CD4-positive, alpha-beta T cell (primary cell): Measurements from ENCODE around the gene ZCCHC10. TPM values are rescaled to one million over a fixed set of nuclear protein-coding genes. Genes with fewer than 3 reads are reported as not detected.

ENCODE experiments used
- ATAC-seq: fragments of 200-7000 bp; cut with Tn5 transposase; one replicate; pipeline ENCODE4 v1.10.0; 2022; ENCODE audit warnings: mild to moderate bottlenecking; ENCODE audit not compliant: poor library complexity
- CTCF ChIA-PET: fragments of 350-600 bp; sonication (Branson Sonifier 250); formaldehyde crosslinking; loops from one replicate; lab custom pipeline; 2021; ENCODE audit warnings: antibody characterized with exemption, inconsistent platforms; lab: Charles Lee
- POLR2A ChIA-PET: fragments of 350-600 bp; sonication (Branson Sonifier 250); formaldehyde crosslinking; loops from one replicate; lab custom pipeline; 2021; ENCODE audit warnings: antibody characterized with exemption, inconsistent platforms; lab: Charles Lee
- DNase-seq, 14 experiments: peaks; one replicate each; pipeline ENCODE4 v3.0.0-alpha.2; 2013 to 2020; ENCODE audit warnings: mixed read lengths in 2 of 14
- H3K27ac ChIP-seq, 2 donors: one replicate each; pipeline versions ENCODE4 v1.5.1 to v1.7.0; 2013; ENCODE audit warnings: low read length in 2 of 2, low read depth in 1 of 2, mild to moderate bottlenecking in 1 of 2
- H3K27me3 ChIP-seq, 2 experiments: 1 replicate in 1 of 2; 2 replicates in 1 of 2; pipeline versions ENCODE4 v1.6.1 to v1.7.0; 2013; ENCODE audit warnings: low read length in 2 of 2, control low read depth in 1 of 2, mild to moderate bottlenecking in 1 of 2, moderate library complexity in 1 of 2; ENCODE audit not compliant: insufficient read depth in 2 of 2, control insufficient read depth in 1 of 2
- H3K36me3 ChIP-seq: one replicate; pipeline ENCODE4 v1.6.1; 2013; ENCODE audit warnings: low read length, control low read depth; ENCODE audit not compliant: insufficient read depth
- H3K4me1 ChIP-seq: one replicate; pipeline ENCODE4 v1.6.1; 2013; ENCODE audit warnings: low read length, control low read depth; ENCODE audit not compliant: insufficient read depth
- H3K4me3 ChIP-seq: one replicate; pipeline ENCODE4 v1.5.1; 2013; ENCODE audit warnings: mild to moderate bottlenecking, low read length, moderate library complexity
- H3K9me3 ChIP-seq, 2 experiments: 1 replicate in 1 of 2; 2 replicates in 1 of 2; pipeline versions ENCODE4 v1.6.1 to v1.7.0; 2013; ENCODE audit warnings: low read length in 2 of 2, mild to moderate bottlenecking in 2 of 2, control low read depth in 1 of 2, moderate library complexity in 1 of 2; ENCODE audit not compliant: control insufficient read depth in 1 of 2, insufficient read depth in 1 of 2
- H3K27ac Mint-ChIP-seq: one replicate; pipeline ENCODE4 v1.8.0; 2020; ENCODE audit warnings: mixed read lengths
- H3K27me3 Mint-ChIP-seq: one replicate; pipeline ENCODE4 v1.8.0; 2021; ENCODE audit warnings: mixed read lengths
- H3K36me3 Mint-ChIP-seq: one replicate; pipeline ENCODE4 v1.8.0; 2021; ENCODE audit warnings: low read depth, mixed read lengths
- H3K4me1 Mint-ChIP-seq: one replicate; pipeline ENCODE4 v1.8.0; 2021; ENCODE audit warnings: low read depth, mixed read lengths
- H3K4me3 Mint-ChIP-seq: one replicate; pipeline ENCODE4 v1.8.0; 2020; ENCODE audit warnings: mild to moderate bottlenecking, mixed read lengths
- H3K9me3 Mint-ChIP-seq: one replicate; pipeline ENCODE4 v1.8.0; 2020; ENCODE audit warnings: mixed read lengths
- intact Hi-C, 2 experiments: fragments of 100-400 bp; cut with DNase I in 1 of 2; cut with micrococcal nuclease in 1 of 2; formaldehyde crosslinking; loops; one replicate each; pipeline versions ENCODE4 v1.15.1 to v1.9.0; 2023 to 2025; cut with DNase I, micrococcal nuclease
- total RNA-seq, 174 experiments: library from RNA in 2 of 174; stranded (reverse) in 2 of 174; gene quantifications; one replicate each; pipeline ENCODE4 v1.2.3 and lab custom pipeline; 2021 to 2026
- TF ChIP-seq, protein P1 (sequence below): fragments of 200-600 bp; IDR thresholded peaks from one replicate; pipeline ENCODE4 v1.8.0; 2022; ENCODE audit warnings: antibody characterized with exemption, mild to moderate bottlenecking

The ZCCHC10 gene
- total RNA-seq, 2 experiments from 2014 or later, result 17.7 to 20.1 TPM

- POLR2A ChIA-PET, result interaction anchor here (1.2 kb wide), 1 partner anchor 19 kb away, joined by 3 read pairs; the partner anchor contains the start of gene HSPA4
- Mint-ChIP-seq H3K27me3 (peaks cover 23% of the 10 kb centered on the region), H3K4me1 (peaks cover 5% of the 10 kb centered on the region), H3K36me3 (no peaks in the 10 kb centered on the region), H3K9me3 (no peaks in the 10 kb centered on the region), H3K4me3 (no peak overlapping the region), H3K27ac (no peak overlapping the region)
- peaks cover 4% of the 10 kb centered on the region for H3K4me1 ChIP-seq
- intact Hi-C loops, result no loop called here
- TF ChIP-seq, protein P1, sequence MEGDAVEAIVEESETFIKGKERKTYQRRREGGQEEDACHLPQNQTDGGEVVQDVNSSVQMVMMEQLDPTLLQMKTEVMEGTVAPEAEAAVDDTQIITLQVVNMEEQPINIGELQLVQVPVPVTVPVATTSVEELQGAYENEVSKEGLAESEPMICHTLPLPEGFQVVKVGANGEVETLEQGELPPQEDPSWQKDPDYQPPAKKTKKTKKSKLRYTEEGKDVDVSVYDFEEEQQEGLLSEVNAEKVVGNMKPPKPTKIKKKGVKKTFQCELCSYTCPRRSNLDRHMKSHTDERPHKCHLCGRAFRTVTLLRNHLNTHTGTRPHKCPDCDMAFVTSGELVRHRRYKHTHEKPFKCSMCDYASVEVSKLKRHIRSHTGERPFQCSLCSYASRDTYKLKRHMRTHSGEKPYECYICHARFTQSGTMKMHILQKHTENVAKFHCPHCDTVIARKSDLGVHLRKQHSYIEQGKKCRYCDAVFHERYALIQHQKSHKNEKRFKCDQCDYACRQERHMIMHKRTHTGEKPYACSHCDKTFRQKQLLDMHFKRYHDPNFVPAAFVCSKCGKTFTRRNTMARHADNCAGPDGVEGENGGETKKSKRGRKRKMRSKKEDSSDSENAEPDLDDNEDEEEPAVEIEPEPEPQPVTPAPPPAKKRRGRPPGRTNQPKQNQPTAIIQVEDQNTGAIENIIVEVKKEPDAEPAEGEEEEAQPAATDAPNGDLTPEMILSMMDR, result no peak
- ATAC-seq, result no peak
- no peak overlapping the region for H3K4me3 ChIP-seq
- CTCF ChIA-PET, result no interaction called here
- H3K9me3 ChIP-seq, result no peaks in the 10 kb centered on the region
- peaks cover 0 to 3% of the 10 kb centered on the region in 2 experiments for H3K27me3 ChIP-seq
- DNase-seq, result peak in 3 of 14 experiments; percentile 21 to 30 (median 22)
- no peak overlapping the region for H3K27ac ChIP-seq
- no peaks in the 10 kb centered on the region for H3K36me3 ChIP-seq
These were observed 6.7 kb upstream of the ZCCHC10 start for GRCh38 chr5:133032852-133033742.

DNA sequence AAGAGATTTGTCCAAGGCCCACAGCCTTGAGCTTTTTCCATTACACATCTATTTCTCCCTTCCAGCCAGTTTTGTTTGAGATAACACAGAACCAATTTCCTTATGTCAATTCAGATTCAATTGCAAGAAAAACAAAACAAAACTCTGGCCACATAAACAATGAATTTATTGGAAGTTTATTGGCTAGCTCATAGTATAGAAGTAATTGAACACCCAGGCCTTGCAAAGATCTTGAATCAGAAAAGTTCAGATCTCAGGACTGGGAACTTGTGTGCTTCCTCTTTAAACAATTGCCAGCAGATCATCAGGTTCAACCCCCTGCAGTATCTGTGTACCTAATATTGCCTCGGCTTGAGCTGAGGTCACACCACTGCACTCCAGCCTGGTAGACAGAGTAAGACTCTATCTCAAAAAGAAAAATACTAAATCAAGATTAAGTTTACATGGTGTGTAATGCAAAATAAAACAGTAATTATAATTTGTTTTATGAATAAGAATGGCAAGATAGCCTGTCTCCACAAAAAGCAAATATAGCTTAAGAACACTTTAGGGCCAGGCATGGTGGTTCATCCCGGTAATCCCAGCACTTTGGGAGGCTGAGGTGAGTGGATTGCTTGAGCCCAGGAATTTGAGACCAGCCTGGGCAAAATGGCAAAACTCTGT is 4.1 kb upstream of the ZCCHC10 start:
- POLR2A ChIA-PET, result interaction anchor here (2.0 kb wide), 1 partner anchor 21 kb away, joined by 9 read pairs; the partner anchor contains the start of gene HSPA4
- TF ChIP-seq, protein P1, result no peak
- Mint-ChIP-seq H3K27me3 (peaks cover 19% of the 10 kb centered on the region), H3K36me3 (peaks cover 11% of the 10 kb centered on the region), H3K4me3 (no peak overlapping the region), H3K9me3 (no peaks in the 10 kb centered on the region), H3K4me1 (peaks cover 16% of the 10 kb centered on the region), H3K27ac (no peak overlapping the region)
- Histone ChIP-seq H3K36me3 (no peaks in the 10 kb centered on the region), H3K4me1 (peaks cover 6% of the 10 kb centered on the region), H3K27ac (no peak overlapping the region), H3K27me3 (no peaks in the 10 kb centered on the region), H3K9me3 (no peaks in the 10 kb centered on the region), H3K4me3 (no peak overlapping the region)
- CTCF ChIA-PET, result interaction anchor here (1.5 kb wide), 1 partner anchor 21 kb away, joined by 4 read pairs; the partner anchor contains the start of gene HSPA4
- intact Hi-C loops, result no loop called here
- no peak for DNase-seq
- no peak for ATAC-seq

DNA sequence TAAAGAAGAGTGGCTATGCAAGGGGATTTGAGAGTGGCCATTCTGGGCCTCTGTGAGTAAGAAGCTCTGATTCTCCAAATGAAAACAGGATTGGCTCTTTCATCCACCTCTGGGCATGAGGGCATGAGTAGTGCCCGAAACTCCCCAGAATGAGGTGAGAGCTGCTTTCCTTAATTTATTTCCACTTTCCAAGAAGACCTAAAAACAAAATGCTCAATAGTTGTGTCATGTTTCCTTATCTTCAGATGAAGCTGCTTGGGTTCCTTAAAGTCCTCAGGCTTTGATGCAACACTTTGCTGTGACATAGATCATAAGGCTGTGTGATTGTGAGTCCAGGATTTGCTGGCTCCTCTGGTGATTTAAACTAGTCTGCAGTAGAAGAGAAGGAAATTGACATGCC is 3.1 kb upstream of the ZCCHC10 start:
- POLR2A ChIA-PET, result no interaction called here
- Histone ChIP-seq H3K4me3 (no peak overlapping the region), H3K27ac (no peak overlapping the region), H3K27me3 (no peaks in the 10 kb centered on the region), H3K4me1 (peaks cover 16% of the 10 kb centered on the region), H3K36me3 (no peaks in the 10 kb centered on the region), H3K9me3 (no peaks in the 10 kb centered on the region)
- DNase-seq, result no peak
- H3K4me1 Mint-ChIP-seq, result peaks cover 18% of the 10 kb centered on the region
- peaks cover 12% of the 10 kb centered on the region for H3K36me3 Mint-ChIP-seq
- CTCF ChIA-PET, result no interaction called here
- TF ChIP-seq, protein P1, result no peak
- no peak for ATAC-seq
- H3K27me3 Mint-ChIP-seq, result peaks cover 11% of the 10 kb centered on the region
- intact Hi-C loops, result loop anchor here in 1 of 2 experiments (5.0 kb wide), 1 partner anchor 162 kb away; the partner anchor contains the start of genes GDF9 and UQCRQ
- H3K27ac Mint-ChIP-seq, result no peak overlapping the region
- H3K4me3 Mint-ChIP-seq, result no peak overlapping the region
- H3K9me3 Mint-ChIP-seq, result no peaks in the 10 kb centered on the region
